ENCODE data around the gene PSME4. TPM values are rescaled to one million over a fixed set of nuclear protein-coding genes. Genes with fewer than 3 reads are reported as not detected.

Gene PSME4
- total RNA-seq, 4 donors from 2014 or later: 23.8 to 51.2 (median 34.2) TPM

GRCh38 chr2:54009549-54009948, 38.8 kb upstream of the PSME4 start:
- Histone ChIP-seq H3K27me3 (no peaks in the 10 kb centered on the region), H3K36me3 (no peaks in the 10 kb centered on the region), H3K27ac (no peak overlapping the region), H3K9me3 (no peaks in the 10 kb centered on the region), H3K4me1 (no peaks in the 10 kb centered on the region), H3K4me3 (no peak overlapping the region)
- no peak for DNase-seq
- TF ChIP-seq CTCF (IDR thresholded peaks at IDR 0.05): no peak
- TF ChIP-seq POLR2A (IDR thresholded peaks at IDR 0.05): no peak

GRCh38 chr2:54008439-54008838, 37.6 kb upstream of the PSME4 start:
- DNase-seq: no peak
- no peaks in the 10 kb centered on the region for H3K9me3 ChIP-seq
- no peak overlapping the region for H3K4me3 ChIP-seq
- H3K27ac ChIP-seq: no peak overlapping the region
- H3K4me1 ChIP-seq: no peaks in the 10 kb centered on the region
- TF ChIP-seq POLR2A (IDR thresholded peaks at IDR 0.05) (no peak), CTCF (IDR thresholded peaks at IDR 0.05) (no peak)
- H3K36me3 ChIP-seq: no peaks in the 10 kb centered on the region
- H3K27me3 ChIP-seq: no peaks in the 10 kb centered on the region

- H3K36me3 ChIP-seq: no peaks in the 10 kb centered on the region
- H3K27me3 ChIP-seq: no peaks in the 10 kb centered on the region
- no peaks in the 10 kb centered on the region for H3K9me3 ChIP-seq
- no peaks in the 10 kb centered on the region for H3K4me1 ChIP-seq
- no peak for TF ChIP-seq POLR2A (IDR thresholded peaks at IDR 0.05)
- no peak for TF ChIP-seq CTCF (IDR thresholded peaks at IDR 0.05)
- no peak overlapping the region for H3K4me3 ChIP-seq
- no peak for DNase-seq
- no peak overlapping the region for H3K27ac ChIP-seq
These were observed 29.7 kb upstream of the PSME4 start for GRCh38 chr2:54000524-54000923.

GRCh38 chr2:54000122-54000521, 29.3 kb upstream of the PSME4 start:
- Histone ChIP-seq H3K9me3 (no peaks in the 10 kb centered on the region), H3K27me3 (no peaks in the 10 kb centered on the region), H3K4me1 (no peaks in the 10 kb centered on the region), H3K4me3 (no peak overlapping the region), H3K36me3 (no peaks in the 10 kb centered on the region), H3K27ac (no peak overlapping the region)
- DNase-seq: no peak
- TF ChIP-seq CTCF (IDR thresholded peaks at IDR 0.05): no peak
- no peak for TF ChIP-seq POLR2A (IDR thresholded peaks at IDR 0.05)

GRCh38 chr2:53998834-53999233, 28.0 kb upstream of the PSME4 start:
- TF ChIP-seq POLR2A (IDR thresholded peaks at IDR 0.05) (no peak), CTCF (IDR thresholded peaks at IDR 0.05) (no peak)
- H3K9me3 ChIP-seq: no peaks in the 10 kb centered on the region
- no peak overlapping the region for H3K27ac ChIP-seq
- H3K4me1 ChIP-seq: no peaks in the 10 kb centered on the region
- H3K27me3 ChIP-seq: no peaks in the 10 kb centered on the region
- H3K4me3 ChIP-seq: no peak overlapping the region
- H3K36me3 ChIP-seq: no peaks in the 10 kb centered on the region
- DNase-seq: no peak

Data from Peyer's patch (tissue), 4 donors.